ENCODE data around the gene USF2. TPM values are rescaled to one million over a fixed set of nuclear protein-coding genes. Genes with fewer than 3 reads are reported as not detected.

The USF2 gene
- total and polyA plus RNA-seq, 10 of the 15 experiments (the other 5 are each of a cell fraction or from before 2014, with no cell fraction given) = 0.56 to 157 (median 65.5) TPM

DNA sequence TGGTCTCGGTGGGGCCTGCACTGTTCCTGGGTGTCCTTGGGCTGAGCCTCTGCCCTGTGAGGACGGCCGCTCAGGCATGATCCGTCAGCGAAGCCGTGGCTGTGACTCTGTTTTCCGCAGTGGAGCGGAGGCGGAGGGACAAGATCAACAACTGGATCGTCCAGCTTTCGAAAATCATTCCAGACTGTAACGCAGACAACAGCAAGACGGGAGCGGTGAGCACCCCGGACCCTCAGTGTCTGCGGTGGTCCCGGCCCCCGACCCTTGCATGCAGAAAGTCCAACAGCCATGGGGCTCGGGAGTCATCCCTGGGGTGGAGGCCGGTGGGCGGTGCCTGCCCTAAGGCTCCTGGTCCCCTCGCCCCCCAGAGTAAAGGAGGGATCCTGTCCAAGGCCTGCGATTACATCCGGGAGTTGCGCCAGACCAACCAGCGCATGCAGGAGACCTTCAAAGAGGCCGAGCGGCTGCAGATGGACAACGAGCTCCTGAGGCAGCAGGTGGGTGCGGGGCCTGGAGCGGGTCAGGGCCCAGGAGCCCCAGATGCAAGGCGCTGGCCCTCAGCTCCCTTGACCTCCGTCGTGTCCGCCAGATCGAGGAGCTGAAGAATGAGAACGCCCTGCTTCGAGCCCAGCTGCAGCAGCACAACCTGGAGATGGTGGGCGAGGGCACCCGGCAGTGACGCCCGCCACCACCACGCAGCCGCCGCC lies 10.0 kb downstream of the USF2 start:
- ChIA-PET SMC1A (ENCODE audit: uncharacterized antibody, unreplicated experiment) (interaction anchor here (1.4 kb wide), 1 partner anchor 10 kb away, joined by 3 read pairs; no protein-coding TSS in a partner anchor), CTCF (no interaction called here), RAD21 (ENCODE audit: unreplicated experiment) (no interaction called here), POLR2A (no interaction called here)
- Histone ChIP-seq H3K9me3 (replicated peaks; ENCODE audit: control insufficient read depth, insufficient read depth, low read length) (no peaks in the 10 kb centered on the region), H2AFZ (ENCODE audit: control insufficient read depth, low read depth, low read length) (no peak overlapping the region), H3K79me2 (ENCODE audit: control insufficient read depth, insufficient read depth, low read length) (no peaks in the 10 kb centered on the region), H3K4me1 (ENCODE audit: control insufficient read depth, insufficient read depth, low read length) (peaks cover 17% of the 10 kb centered on the region), H3K4me3 (no peak overlapping the region), H4K20me1 (ENCODE audit: control insufficient read depth, insufficient read depth) (no peaks in the 10 kb centered on the region), H3K27ac (ENCODE audit: control insufficient read depth, insufficient read depth) (no peak overlapping the region), H3K36me3 (ENCODE audit: control insufficient read depth in 2 of 2, insufficient read depth in 2 of 2, low read length in 1 of 2) (peaks cover 6 to 7% of the 10 kb centered on the region in 2 experiments; a peak in 3 of 4 replicates), H3K9ac (ENCODE audit: control insufficient read depth, insufficient read depth, low read length) (no peak overlapping the region), H3K27me3 (replicated peaks in 1 of 2; ENCODE audit: control insufficient read depth in 2 of 2, insufficient read depth in 2 of 2, low read length in 1 of 2) (no peaks in the 10 kb centered on the region; a peak in 2 of 4 replicates), H3K4me2 (ENCODE audit: control insufficient read depth, insufficient read depth) (no peak overlapping the region)
- ATAC-seq = no peak
- no peak for DNase-seq (ENCODE audit: low read depth, low spot score)
- in situ Hi-C loops (cut with MboI) = no loop called here
- 0 out of 2 replicates have a peak, but pooled peaks have one; percentile 29 for TF ChIP-seq POLR2A (IDR thresholded peaks at IDR 0.05; ENCODE audit: low read depth, low read length)
- TF ChIP-seq, protein P1, sequence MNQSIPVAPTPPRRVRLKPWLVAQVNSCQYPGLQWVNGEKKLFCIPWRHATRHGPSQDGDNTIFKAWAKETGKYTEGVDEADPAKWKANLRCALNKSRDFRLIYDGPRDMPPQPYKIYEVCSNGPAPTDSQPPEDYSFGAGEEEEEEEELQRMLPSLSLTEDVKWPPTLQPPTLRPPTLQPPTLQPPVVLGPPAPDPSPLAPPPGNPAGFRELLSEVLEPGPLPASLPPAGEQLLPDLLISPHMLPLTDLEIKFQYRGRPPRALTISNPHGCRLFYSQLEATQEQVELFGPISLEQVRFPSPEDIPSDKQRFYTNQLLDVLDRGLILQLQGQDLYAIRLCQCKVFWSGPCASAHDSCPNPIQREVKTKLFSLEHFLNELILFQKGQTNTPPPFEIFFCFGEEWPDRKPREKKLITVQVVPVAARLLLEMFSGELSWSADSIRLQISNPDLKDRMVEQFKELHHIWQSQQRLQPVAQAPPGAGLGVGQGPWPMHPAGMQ (IDR thresholded peaks at IDR 0.05; ENCODE audit: borderline replicate concordance) = no peak
- no peak for FAIRE-seq
- BruUV-seq (replicated peaks) = no TSS peak
- WGBS (ENCODE audit: insufficient coverage, insufficient replicate concordance, low lambda C conversion rate, missing lambda C conversion rate) = 95% methylated on average over 45 of the region's 45 CpGs
- intact Hi-C loops (cut with micrococcal nuclease; ENCODE audit: unreplicated experiment) = no loop called here

DNA sequence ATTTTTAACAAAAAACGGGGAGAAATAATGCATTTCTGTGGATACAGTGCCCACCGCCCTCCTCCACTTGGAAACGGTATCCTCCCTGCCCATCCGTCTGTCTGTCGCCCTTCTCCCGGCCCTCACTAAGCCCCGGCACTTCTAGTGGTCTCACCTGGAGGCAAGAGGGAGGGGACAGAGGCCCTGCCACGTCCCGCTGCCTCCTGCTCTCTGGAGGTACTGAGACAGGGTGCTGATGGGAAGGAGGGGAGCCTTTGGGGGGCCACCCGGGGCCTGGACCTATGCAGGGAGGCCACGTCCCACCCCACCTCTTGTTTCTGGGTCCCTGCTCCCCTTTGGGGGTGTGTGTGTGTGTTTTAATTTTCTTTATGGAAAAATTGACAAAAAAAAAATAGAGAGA lies 10.6 kb downstream of the USF2 start:
- Histone ChIP-seq H3K36me3 (ENCODE audit: control insufficient read depth in 2 of 2, insufficient read depth in 2 of 2, low read length in 1 of 2) (peaks cover 6 to 7% of the 10 kb centered on the region in 2 experiments; a peak in 3 of 4 replicates), H3K27me3 (replicated peaks in 1 of 2; ENCODE audit: control insufficient read depth in 2 of 2, insufficient read depth in 2 of 2, low read length in 1 of 2) (no peaks in the 10 kb centered on the region; a peak in 2 of 4 replicates), H2AFZ (ENCODE audit: control insufficient read depth, low read depth, low read length) (no peak overlapping the region), H4K20me1 (ENCODE audit: control insufficient read depth, insufficient read depth) (no peaks in the 10 kb centered on the region), H3K27ac (ENCODE audit: control insufficient read depth, insufficient read depth) (no peak overlapping the region), H3K9ac (ENCODE audit: control insufficient read depth, insufficient read depth, low read length) (no peak overlapping the region), H3K79me2 (ENCODE audit: control insufficient read depth, insufficient read depth, low read length) (no peaks in the 10 kb centered on the region), H3K4me2 (ENCODE audit: control insufficient read depth, insufficient read depth) (no peak overlapping the region), H3K4me3 (no peak overlapping the region), H3K9me3 (replicated peaks; ENCODE audit: control insufficient read depth, insufficient read depth, low read length) (no peaks in the 10 kb centered on the region), H3K4me1 (ENCODE audit: control insufficient read depth, insufficient read depth, low read length) (peaks cover 17% of the 10 kb centered on the region)
- CTCF ChIA-PET = no interaction called here
- RAD21 ChIA-PET (ENCODE audit: unreplicated experiment) = no interaction called here
- intact Hi-C loops (cut with micrococcal nuclease; ENCODE audit: unreplicated experiment) = no loop called here
- POLR2A ChIA-PET = no interaction called here
- ATAC-seq = no peak
- SMC1A ChIA-PET (ENCODE audit: uncharacterized antibody, unreplicated experiment) = no interaction called here
- WGBS (ENCODE audit: insufficient coverage, insufficient replicate concordance, low lambda C conversion rate, missing lambda C conversion rate) = 68% methylated on average over 11 of the region's 11 CpGs
- TF ChIP-seq HDGF (IDR thresholded peaks at IDR 0.05) = no peak
- TF ChIP-seq, protein P2, sequence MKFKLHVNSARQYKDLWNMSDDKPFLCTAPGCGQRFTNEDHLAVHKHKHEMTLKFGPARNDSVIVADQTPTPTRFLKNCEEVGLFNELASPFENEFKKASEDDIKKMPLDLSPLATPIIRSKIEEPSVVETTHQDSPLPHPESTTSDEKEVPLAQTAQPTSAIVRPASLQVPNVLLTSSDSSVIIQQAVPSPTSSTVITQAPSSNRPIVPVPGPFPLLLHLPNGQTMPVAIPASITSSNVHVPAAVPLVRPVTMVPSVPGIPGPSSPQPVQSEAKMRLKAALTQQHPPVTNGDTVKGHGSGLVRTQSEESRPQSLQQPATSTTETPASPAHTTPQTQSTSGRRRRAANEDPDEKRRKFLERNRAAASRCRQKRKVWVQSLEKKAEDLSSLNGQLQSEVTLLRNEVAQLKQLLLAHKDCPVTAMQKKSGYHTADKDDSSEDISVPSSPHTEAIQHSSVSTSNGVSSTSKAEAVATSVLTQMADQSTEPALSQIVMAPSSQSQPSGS (IDR thresholded peaks at IDR 0.05; ENCODE audit: low read length) = no peak
- TF ChIP-seq MTA3 (IDR thresholded peaks at IDR 0.05; ENCODE audit: borderline replicate concordance, low read length) = no peak
- no peak for FAIRE-seq
- BruUV-seq (replicated peaks) = TSS peak; percentile 83
- in situ Hi-C loops (cut with MboI) = no loop called here
- no peak for DNase-seq (ENCODE audit: low read depth, low spot score)
